ENCODE results near the gene ATE1.
"Not testable (repeated sequence)": the region's sequence is repeated elsewhere in the genome, so short reads cannot be mapped to it uniquely, and the experiment has no call there.

ATE1 gene

DNA sequence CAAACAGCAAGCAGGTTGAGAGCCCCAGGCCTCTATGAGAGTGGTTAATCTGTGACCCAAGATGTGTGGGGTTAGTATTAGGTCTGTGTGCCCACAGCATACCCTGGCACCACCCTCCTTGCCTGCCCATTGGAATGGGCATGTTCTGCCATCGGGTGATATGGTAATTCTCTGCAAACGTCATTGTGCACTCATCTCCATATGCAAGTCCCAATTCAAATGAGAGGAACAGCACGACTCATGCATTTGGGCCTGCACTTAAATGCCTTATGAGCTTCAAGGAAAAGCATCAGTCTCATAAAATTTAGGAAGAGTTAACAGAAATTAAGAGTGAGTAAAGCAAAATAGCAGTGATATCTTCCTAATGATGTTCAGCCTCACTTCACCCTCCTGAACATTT is 195.7 kb downstream of the ATE1 start:
- DNase-seq: no peak

GRCh38 chr10:121724282-121724681 is 203.5 kb downstream of the ATE1 start:
- no peak for DNase-seq

DNA sequence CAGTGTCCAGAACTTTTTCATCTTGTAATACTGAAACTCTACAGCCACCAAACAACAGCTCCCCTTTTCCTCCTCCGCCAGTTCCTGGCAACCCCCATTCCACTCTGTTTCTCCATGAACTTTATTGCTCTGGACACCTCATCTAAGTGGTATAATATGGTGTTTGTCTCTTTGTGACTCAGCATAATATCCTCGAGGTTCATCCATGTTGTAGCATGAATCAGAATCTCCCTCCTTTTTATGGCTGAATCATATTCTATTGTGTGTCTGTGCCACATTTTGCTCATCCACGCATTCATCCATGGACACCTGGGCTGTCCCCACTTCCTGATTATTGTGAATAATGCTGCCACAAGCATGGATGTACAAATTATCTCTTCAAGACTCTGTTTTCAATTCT is 205.2 kb downstream of the ATE1 start:
- DNase-seq: no peak

DNA sequence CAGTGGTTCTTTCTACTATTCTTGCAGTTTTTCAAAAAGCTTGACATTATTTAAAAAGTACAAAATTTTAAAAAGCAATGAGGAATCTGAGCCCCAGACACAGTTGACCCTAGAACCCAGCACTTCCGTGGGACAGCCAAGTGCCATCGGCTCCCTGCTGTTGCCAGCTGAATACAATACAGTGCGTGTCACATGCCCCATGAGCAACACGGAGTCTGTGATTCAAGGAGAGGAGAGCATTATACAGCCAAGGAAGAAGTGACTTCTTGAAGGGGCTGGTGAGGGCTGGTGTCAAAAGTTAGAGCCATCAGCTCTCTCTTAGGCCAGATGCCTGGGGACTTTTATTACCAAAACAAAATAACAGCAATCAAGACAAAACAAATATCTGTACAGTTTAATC is 206.6 kb downstream of the ATE1 start:
- no peak for DNase-seq

DNA sequence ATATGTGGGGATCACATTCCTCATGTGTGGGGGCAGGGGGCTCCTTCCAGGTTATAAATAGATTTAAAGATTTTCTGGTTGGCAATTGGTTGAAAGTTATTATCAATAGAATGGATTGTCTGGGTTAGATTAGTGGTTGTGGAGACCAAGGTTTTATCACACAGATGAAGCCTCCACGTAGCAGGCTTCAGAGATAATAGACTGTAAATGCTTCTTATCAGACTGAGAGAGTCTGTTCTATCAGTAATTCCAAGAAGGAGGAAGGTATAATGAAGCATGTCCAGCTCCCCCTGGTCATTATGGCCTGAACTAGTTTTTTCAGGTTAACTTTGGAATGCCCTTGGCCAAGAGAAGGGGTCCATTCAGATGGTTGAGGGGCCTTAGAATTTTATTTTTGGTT is 211.9 kb downstream of the ATE1 start:
- DNase-seq: no peak

GRCh38 chr10:121715076-121715475 is 212.8 kb downstream of the ATE1 start:
- DNase-seq: no peak

- no peak for DNase-seq
These were observed 214.3 kb downstream of the ATE1 start for GRCh38 chr10:121713486-121713885.

DNA sequence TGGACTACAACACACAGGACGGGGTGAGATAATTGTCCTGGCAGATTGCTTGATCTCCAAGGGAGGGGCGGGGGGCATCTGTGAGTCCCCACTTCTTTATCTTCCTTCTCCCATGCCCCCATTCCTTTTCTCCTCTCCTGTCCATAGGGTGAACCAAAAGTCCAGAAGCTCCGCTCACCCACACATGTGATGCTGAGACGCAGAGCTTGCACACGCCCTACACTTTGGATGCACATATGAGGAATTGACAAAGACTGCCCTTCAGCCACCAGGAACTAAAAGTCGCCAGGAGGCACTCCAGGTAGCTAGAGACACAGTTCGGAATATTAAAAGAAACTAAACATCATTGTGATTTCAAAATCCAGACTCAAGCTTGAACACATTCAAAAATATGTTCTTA is 216.9 kb downstream of the ATE1 start:
- DNase-seq: no peak

DNA sequence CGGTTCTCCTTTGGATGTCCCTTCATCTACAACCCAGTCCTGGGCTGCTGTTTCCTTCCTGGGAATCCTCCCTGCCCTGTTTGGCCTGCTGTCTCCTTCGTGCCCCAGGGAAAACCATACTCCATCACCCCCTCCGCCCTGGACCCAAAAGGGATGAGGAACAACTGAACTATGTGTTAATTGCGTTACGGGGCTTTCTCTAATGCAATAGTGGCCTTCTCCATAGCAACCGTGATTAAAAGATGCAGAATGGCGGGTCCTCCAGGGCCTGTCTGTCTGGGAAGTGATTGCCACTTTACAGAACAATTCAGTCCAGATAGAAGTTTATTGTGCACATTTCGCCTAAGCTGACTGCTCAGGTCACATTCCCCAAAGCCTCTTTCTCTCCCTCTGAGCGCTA is 217.6 kb downstream of the ATE1 start:
- no peak for DNase-seq

DNA sequence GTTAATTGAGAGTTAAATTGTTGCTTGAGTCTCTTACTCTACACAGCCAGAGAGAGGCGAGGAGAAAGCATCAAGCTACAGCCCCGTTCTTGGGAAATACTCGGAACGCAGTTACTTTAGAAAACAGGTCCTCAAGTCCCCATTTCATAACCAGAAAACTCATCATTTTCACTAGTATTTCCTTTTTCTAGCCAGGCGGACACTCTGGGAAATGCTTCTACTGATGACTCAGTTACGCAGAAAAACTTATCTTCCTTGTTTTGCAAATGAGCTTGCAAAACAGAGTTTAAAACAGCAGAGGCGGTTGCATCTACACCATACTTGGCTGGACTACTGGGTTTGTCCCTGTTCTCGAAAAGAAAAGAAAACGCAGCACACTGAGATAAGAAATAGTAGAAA is 218.2 kb downstream of the ATE1 start:
- no peak for DNase-seq

DNA sequence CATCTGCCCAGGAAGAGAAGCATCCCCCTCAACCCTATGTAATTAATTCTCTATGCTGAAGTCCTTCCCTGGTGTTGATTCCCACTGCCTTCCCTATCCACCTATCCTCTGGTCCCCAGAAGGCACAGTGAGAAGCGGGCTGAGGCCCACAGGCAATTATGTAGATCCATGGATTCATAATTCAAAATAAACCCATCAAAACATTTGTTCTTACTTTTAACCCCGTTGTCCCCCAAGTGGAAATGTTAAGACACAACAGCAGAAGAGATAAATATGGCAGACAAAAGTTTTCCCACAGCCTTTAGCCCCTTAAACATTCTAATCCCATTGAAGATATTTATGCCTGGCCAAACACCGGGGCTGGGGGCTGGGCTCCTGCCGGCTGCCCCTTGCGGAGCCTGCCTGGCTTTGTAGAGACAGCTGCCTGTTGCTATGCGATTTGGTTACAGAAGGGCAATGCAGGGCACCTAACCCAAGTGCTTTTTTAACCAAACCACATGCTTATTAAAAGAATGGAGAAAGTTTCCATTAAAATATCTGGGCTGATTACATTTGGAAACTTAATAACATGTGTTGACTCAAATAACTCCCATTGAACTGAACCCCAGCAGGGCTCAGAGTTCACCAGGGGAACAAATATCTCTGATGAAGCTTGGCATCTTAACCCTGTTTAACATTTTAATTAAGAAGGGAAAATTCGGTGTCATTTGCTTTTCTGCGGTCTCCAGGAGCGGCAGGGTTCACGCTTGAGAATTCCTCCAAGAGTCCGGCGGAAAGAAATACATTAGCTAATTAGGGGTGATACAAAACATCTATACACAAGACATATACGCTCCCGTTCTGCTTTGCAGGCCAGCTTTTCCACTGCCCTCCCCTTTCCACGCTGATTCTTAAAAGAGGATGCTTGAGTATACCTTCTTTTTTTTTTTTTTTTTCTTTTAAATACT is 218.8 kb downstream of the ATE1 start:
- no peak for DNase-seq

DNA sequence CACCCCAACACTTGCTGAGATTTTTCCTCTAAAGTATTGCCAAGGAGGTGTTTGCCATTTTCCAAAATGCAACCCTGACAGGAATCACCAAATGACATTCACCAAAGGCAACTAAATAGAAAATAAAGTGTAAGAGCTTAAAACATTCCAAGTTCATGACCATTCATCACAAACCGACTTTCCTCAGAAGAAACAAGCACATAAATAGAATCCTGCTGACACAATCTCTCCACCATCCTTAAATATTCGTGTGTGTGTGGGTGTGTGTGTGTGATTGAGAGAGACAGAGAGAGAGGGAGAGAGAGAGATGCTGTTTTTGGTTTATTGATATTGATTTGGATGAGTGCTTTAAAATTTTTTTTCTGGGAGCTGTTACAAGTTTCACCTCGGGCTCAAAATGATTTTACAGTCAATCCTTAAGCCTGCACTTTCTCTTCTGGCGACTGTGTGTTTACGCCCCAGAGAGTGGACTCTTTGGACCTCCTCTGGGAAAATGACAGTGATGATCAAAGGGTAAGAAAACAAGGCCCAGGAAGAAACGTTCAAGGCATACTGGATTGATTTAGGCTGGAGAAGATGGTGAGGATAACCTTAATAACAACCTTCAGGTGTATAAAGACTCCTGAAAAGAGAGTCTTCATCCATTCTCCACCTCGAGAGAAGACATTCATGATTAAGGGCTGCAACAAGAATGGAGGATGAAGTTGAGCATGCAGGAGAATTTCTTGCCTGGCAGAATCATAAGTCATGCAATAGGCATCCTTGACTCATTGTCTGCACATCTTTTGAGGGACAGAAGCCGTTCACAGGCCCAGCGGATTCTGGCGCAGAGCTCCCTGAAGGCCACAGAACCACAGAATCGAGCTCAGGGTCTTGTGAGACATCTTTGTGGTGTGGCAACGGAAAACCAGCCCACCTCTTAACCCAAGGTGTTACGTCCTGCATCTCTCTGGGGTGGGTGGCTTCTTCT is 225.2 kb downstream of the ATE1 start:
- no peak for DNase-seq

- DNase-seq: no peak
These were observed 227.4 kb downstream of the ATE1 start for GRCh38 chr10:121700416-121700815.

DNA sequence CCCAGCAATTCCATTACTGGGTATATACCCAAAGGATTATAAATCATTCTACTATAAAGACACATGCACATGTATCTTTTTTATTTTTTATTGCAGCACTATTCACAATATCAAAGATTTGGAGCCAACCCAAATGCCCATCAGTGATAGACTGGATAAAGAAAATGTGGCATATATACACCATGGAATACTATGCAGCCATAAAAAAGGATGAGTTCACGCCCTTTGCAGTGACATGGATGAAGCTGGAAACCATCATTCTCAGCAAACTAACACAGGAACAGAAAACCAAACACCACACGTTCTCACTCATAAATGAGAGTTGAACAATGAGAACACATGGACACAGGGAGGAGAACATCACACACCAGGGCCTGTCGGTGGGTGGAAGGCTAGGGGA is 228.1 kb downstream of the ATE1 start:
- DNase-seq: not testable (repeated sequence)

GRCh38 chr10:121698902-121699301 is 228.9 kb downstream of the ATE1 start:
- no peak for DNase-seq

GRCh38 chr10:121698336-121698735 is 229.5 kb downstream of the ATE1 start:
- DNase-seq: no peak

GRCh38 chr10:121696854-121697253 is 231.0 kb downstream of the ATE1 start:
- no peak for DNase-seq

DNA sequence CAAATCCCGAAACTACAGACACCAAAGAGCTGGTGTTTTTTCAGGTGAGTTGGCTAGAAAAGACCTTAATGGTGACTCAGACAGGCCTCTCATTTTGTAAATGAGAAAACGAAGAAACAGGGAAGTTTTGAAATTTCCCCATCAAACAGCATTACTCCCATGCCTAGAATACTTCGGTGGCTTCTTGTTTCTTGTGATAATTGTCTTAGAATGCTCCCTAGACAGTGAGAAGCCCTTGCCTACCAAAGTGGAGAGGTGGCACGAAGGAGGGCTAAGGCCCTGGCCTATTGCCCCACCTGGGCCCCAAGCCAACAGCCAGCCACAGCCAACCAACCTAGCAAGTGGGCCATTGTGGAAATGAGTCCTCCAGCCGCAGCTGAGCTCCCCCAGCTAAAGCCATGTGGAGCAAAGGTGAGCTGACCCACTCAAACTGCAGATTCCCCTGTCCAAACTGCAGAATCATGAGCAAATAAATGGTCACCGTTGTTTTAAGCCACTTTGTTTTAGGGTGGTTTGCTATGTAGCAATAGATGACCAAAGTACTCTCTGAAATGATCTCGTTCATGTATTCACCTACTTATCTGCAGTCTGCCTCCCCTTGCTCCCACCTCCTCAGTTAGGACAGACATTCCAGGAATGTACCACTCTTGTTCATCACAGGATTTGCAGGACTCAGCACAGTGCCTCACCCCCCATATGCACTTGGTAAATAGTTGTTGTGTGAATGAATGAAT is 231.9 kb downstream of the ATE1 start:
- no peak for DNase-seq

- no peak for DNase-seq
These were observed 232.7 kb downstream of the ATE1 start for GRCh38 chr10:121694966-121695643.

DNA sequence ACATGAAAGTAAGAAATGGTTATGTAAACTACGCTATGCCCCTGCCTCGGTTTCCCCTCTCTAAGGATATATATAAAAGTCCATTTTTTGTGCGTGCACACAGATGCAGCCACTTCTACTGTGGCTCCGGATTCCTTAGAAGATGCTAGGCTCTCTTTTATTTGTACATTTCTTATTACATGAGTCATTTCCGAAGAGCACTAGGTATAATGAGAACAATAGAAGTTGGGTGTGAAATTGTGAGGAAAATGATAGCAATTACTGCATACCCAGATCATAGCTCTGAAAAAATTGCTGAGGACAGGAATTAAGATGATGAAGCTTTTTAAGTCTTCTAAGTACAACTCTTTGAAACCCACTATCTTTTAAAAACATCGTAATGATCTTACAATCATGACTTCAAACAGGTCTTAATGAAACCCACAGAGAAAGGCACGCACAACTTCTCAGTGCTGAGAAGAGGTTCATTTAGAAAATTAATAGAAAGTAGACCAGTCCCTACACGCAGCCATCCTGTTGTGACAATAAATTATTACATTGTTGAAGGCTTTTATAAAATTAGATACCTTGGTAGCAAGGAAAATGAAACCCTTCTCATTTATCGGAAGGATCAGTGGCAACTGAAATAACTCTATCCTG is 233.4 kb downstream of the ATE1 start:
- DNase-seq: no peak

- DNase-seq: no peak
These were observed 235.2 kb downstream of the ATE1 start for GRCh38 chr10:121692626-121693025.

DNA sequence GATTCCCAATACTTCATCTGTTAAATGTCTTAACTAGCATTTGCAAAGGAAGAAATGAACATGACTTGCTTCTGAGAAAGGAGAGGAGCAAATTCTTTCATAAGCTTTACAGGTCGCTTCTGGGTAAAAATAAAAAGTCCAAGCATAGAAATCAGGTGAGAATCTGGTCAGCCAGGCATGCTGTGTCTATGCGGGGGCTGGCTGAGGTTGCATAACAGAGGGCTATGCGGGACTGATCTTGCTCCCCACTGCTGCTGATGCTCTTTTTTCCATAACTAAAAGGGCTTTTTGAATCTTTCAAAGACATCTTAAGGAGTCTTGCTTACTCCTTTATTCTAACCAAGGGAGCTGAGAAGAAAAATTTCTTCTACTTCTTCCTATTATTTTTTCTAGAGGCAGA is 236.9 kb downstream of the ATE1 start:
- no peak for DNase-seq
